Hematopoietic multipotent progenitor cell treated with erythropoietin and hydrocortisone succinate and interleukin-3 and kit ligand, for 6 days (in vitro differentiated cells): ENCODE results near the gene TRIP4.
"Not testable (repeated sequence)": the region's sequence is repeated elsewhere in the genome, so short reads cannot be mapped to it uniquely, and the experiment has no call there.

Experiments
- DNase-seq: peaks from one replicate; pipeline ENCODE4 v3.0.0-alpha.2; 2015

Gene TRIP4

DNA sequence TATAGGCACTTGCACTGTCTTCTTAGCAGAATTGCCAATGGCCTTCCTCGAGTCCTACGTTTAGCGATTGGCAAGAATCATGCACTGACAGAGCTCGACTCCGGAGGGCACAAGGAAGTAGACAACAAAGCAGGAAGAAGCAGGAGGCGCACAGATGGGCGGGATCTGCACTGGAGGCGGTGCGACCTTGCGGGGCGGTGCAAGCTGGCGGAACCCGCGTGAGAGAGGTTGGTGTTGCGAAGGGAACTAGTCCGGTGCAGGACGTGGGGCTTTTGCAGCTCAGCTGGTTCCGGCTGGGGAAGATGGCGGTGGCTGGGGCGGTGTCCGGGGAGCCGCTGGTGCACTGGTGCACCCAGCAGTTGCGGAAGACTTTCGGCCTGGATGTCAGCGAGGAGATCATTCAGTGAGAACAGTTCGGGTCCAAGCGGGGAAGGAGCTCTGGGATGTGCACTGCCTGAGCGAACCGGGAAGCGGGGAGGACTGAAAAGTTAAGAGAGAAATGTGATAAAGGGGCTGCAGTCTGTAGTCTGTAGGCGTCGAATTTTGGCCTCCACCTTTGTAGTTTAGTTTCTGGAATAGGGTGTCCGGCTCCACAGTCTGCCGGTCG, at the start of gene TRIP4:
TRIP4 (plus strand) TSS at position 275 of the 607 bp plus-strand sequence; CDS start at position 303, 28 bp downstream.
- peak; percentile 98 for DNase-seq

DNA sequence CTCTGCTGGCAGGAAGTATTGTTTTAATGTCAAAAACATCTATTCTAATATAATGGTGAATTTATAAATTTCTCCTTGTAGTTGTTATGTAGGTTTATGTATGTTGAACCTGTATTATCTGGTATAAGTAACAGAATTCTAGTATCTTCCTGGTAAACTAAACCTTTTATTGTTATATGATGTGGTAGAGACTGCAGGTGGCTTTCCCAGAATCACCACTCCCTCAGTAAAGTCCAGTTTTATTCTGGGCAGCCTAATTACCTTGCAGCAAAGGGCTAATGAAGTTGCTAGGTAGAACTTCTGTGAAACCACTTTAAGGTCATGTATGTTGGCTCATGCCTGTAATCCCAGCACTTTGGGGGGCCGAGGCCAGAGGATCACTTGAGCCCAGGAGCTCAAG, 47.3 kb upstream of the TRIP4 start:
- DNase-seq = no peak

DNA sequence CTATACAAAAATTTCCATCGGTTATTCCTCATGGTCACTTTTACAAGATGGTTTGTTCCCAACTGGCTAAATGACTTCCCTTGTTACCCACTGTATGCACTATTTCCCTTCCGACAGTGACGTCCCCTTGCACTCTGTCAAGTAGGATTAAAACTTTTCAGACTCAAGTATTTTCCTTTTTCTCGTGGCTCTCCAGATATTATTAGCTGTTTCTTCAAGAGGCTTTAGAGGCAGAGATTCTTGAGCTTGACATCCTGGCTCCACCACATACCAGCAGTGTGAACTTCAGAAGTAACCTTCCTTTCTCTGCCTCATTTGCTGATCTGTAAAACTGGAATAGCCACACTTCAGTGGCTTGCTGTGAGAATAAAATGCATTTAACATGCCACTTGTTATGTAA, 45.7 kb upstream of the TRIP4 start:
- no peak for DNase-seq

DNA sequence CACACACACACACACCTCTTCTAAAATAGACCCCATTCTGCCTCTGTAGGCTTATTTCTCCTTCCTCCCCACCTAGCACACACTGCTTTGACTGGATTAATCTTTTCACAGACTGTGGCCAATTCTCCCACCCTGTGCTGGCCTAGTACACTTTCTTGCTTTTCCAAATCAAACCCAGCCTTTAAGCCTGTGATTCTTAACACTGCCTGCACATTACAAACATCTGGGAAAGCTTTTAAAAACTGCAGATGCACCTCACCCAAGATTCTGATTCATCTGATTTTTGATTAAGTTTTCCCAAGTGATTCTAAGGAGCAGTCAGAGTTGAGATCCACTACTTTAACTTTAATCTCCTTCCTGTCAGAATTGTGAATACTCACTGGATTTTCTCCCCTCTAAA, 44.4 kb upstream of the TRIP4 start:
- no peak for DNase-seq

DNA sequence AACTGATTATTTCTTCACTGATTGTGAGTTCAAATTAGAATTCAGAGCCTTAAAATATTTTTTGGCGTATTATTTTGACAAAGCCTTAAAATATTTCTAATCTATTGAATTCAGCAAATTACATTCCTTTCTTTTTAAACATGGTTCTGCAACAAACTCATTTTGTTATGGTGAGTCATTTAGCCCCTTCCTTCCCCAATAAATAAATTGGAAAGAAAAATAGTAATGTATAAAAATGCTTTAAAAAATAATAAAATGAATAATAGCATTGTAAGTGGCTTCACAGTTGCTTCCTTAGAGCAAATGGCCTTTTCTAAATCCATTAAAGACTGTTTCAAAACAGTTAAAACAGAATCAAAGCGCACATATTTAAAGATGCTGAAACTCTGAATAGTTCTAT, 43.8 kb upstream of the TRIP4 start:
- DNase-seq = no peak

DNA sequence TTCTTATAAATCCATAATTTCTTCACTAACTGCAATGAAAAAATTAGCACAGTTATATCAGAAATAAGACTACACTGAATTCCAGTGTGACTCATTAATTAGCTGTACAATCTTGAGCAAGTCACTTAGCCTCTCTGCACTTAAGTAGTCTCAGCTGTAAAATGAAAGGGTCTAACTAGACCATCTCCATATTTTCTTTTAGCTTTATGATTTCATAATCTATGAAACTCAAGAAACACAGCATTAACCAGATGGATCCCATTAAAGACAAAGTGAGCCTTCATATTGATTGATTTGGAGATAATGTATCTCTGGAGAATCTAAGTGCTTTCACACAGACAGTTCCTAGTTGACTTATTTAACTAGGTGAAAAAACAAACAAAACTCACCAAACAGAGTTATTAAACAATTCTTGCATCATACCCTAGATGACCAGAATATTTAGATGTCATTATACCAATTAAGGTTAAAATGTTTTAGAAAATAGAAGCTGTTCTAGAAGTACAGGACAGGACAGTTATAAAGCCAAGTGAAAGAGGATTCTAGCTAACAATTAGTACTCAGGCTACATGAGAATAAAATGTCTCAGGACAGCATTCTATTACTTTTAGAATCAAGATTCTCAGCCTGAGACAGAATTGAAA, 42.9 kb upstream of the TRIP4 start:
- no peak for DNase-seq

DNA sequence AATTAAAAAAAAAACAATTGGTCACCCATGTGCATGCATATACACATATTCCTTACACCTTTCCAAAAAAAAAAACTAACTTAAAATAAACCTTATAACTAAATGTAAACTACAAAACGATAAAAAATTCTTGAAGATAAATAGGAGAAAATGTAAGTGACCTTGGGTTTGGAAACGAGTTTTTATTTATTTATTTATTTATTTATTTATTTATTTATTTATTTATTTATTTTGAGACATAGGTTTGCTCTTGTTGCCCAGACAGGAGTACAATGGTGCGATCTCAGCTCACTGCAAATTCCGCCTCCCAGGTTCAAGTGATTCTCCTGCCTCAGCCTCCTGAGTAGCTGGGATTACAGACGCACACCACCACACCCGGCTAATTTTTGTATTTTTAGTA, 41.4 kb upstream of the TRIP4 start:
- not testable (repeated sequence) for DNase-seq

DNA sequence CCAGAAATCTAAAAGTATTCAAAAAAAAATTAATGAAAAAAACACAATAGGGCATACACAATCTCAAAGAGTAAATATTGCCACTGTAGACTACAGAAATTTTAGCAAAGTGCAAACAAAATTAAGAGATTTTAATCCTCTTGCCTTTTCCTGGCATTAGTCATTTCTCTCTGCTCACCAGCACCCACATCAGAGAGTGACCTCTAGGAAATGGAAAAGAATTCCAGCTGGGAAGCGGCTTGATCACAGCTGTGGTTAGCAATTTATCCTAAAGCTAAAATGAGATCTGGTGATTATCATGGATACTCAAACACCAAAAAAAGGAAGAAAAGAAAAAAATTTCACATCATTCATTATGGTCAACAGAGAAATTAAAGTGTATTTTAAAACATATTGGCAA, 39.2 kb upstream of the TRIP4 start:
- no peak for DNase-seq

DNA sequence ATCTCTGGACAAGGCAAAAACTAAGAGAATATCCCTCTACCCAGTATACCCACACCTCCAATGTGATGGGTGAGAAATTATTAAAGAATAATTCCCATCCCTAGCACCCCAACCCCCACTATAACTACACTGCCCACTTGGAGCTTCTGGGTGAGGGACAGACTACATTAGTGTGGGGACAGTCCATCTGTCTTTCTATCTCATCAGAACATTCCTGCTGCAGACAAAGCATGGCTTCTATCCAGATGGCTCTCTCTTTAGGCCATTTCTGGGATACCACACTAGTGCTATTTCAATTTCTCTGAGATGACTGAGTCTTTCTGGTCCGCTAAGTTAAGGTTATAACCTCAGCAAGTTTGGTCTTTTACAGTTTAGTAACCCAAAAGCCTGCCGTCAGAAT, 38.3 kb upstream of the TRIP4 start:
- no peak for DNase-seq

DNA sequence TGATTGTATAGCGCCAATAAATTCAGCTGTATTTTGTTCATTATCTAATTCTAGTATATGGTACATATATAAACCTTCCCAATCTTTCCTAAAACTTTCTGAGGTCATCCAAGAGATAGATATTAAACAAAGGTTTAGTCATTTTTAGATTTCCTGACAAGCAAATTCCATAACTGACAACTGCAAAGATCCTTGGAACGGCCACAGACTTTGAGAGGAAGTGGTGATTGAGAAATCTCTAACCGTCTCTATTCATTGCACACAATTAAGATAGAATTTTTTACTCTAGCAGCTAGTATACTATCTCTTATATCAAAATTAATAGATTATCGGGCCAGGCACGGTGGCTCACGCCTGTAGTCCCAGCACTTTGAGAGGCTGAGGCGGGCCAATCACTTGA, 36.4 kb upstream of the TRIP4 start:
- no peak for DNase-seq

DNA sequence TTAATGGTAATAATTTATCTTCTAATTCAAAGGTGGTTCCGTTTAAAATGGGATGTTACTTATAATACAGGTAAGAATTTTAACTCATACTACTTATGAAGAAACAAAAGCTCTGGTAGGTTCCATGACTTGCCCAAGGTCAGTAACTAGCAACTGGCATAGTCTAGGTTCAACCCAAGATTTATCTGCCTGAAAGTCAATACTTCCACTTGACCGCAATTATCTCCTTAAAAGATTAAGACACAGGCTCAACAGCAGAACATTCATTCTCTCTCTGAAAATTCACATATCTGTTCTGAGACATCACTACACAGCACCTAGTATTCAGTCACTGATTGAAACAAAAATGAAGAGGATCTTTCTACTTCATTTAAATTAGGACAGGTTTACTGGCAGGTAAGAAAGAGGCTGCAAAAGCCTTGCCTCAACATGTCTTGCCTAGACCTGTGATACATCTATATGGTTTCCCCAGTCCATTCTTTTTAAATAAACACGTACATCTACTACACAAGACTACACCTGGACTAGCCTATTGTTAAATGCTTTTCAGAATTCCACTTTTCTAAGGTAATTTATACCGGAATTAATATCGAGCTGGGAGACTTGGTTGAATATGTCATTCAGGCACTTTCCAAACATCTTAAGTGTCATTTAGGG, 32.8 kb upstream of the TRIP4 start:
- DNase-seq = peak; percentile 53

DNA sequence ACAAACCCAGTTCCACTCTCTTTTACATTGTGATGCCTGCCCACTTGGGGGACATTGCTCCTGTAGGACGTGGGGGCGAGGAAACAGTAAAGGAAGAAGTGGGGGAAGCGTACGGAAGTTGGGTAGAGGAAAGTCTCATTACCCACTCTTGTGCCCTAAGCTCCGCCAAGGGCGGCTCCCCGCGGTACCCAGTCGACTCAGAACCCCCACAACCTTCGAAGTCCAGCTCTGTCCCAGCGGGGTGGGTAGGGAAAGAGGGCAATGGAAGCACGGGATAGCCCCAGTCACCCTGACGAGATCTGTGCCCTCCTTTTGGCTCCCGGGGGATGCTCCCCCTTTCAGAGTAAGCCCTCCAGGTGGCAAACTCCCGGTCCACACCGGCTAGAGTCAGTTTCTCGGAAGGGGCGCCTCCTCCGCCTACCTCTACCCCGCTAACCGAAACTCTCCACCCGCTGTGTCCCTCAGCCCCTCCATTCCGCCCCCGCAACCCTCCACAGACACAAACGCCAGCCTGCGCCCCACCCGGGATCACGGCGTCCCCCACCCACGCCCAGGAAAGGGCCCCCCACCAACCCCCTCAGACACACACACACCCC, 32.2 kb upstream of the TRIP4 start:
- peak; percentile 52 for DNase-seq

DNA sequence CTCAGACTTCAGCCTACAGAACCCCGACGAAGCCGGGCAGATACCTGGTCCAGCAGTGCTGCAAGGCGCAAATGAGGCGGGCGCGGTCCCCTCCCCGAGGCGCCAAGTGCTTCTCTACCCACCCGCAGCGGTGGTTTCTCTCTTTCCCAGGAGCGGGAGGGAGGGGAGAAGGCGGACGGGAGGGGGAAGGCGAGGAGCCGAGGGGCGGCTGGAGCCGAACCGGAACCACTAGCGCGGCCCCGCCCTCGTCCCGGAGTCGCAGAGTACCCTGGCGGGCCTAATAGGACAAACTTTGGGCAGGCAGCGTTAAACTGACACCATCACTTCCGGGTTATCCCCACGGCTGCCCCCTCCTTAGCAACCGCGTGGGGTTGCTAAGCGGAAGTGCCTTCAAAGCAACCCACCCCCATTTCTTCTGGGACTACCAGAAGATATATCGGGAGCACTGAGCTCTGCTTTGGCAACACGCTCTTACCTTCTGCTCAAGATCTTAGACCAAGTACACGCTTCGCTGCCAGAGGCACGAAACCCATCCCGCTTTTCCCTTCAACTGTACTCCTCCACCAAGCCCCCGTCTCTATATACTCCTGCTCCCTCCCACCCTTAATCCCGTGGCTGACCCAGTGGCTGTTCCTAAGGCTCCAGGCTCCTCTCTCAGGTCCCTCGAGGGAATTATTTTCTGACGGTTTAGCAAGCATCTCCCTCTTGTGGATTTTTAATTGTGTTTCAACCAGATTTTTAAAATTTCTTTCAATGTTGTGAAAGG, 31.5 kb upstream of the TRIP4 start, which contains the start of gene CSNK1G1:
CSNK1G1 (minus strand) TSS at position 230 of the 766 bp plus-strand sequence. CDS start 55,674 bp downstream, outside the sequence.
- peak; percentile 99 for DNase-seq

DNA sequence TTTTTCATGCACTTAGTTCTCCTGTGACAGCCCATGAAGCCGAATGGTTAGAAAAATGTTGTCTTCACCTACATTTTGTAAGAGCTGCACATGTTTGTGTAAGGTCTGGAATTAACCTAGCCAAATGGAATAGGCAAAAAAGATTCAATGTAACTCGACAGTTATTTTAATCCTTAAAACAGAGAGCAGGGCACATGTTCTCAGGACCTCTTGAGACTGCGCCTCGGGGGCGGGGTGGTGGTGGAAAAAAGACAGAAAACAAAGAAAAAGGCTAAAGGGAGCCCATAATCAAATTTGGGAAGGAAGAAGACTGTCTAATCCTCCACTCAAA, 31.0 kb upstream of the TRIP4 start:
- no peak for DNase-seq

DNA sequence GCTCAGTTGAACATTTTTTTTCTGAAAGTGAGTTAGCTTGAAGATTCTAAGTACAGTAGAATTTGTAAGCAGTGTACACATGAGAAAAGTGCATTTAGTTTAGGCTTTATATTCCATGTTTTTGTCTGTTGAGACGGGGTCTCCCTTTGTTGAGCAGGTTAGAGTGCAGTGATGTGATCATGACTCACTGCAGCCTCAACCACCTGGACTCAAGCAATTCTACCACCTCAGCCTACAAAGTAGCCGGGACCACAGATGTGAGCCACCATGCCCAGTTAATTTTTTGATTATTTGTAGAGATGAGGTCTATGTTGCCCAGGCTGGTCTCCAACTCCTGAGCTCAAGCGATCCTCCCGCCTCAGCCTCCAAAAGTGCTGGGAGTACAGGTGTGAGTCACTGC, 26.4 kb upstream of the TRIP4 start:
- DNase-seq = no peak

DNA sequence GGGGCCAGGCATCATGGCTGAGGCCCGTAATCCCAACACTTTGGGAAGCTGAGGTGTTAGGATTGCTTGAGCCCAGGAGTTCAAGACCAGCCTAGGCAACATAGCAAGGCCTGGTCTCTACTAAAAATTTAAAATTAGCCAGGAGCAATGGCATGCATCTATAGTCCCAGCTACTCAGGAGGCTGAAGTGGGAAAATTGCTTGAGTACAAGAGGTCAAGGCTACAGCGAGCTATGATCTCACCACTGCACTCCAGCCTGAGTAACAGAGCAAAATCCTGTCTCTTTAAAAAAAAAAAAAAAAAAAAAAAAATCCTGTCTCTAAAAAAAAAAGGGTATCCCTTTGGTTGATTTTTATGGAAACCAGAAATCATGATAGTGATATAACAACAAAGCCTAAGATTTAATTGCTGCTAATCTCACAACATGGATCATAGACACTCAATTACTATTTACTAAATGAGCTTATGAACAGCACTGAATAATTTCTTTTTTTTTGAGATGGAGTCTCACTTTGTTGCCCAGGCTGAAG, 18.5 kb upstream of the TRIP4 start:
- DNase-seq = no peak

DNA sequence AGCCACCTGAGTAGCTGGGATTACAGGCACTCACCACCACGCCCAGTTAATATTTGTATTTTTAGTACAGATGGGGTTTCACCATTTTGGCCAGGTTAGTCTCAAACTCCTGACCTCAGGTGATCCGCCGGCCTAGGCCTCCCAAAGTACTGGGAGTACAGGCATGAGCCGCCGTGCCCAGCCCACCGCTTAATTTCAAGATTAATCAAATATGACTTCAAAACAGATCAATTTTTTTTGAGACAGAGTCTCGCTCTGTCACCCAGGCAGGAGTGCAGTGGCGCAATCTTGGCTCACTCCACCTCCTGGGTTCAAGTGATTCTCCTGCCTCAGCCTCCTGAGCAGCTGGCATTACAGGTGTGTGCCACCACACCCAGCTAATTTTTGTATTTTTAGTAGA, 16.3 kb upstream of the TRIP4 start:
- DNase-seq = not testable (repeated sequence)

DNA sequence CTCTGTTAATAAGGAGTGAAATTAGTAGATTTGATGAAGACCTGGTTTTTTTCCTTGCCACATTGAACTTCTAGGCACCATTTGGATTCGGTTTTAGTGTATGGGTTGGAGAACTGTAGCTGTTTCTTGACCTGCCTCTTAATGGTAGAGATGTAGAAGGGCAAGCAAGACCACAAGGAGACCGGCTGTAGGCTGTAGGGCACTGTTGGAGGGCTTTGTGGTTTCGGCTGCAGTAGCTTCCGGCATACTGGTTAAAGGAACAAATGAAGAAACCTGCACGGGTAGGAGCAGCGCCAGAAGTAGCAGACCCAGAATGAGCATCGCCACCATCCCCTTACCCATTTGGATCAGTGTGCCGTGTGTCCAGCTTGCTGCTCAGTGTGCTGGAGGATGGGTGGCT, 14.3 kb upstream of the TRIP4 start:
- no peak for DNase-seq

DNA sequence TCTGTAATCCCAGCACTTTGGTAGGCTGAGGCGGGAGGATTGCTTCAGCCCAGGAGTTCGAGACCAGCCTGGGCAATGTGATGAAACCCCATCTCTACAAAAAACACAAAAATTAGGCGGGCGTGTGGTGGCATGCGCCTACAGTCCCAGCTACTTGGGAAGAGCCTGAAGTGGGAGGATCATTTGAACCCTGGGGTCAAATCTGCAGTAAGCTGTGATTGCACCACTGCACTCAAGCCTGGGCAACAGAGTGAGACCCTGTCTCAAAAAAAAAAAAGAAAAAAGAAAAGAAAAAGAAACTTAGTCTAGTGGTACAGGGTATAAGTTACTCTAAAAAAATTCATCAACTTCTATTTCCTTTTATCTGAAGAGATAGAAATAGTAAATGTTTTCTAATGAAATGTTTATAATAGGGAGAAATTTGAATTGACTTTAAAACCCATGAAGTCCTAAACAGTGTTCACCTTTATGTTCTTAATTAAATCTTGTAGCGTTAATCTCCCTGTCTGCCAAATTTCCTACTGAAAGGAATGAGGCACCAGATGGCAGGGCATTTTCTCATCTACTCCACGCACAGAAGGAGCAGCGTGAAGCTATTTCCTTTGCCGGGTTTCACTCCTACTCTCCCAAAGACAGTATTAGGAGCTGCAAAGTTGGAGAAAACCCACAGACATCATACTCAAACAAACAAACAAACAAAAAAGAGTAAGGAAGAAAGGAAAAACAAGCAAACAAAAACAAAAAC, 8.2 kb upstream of the TRIP4 start:
- DNase-seq = no peak

DNA sequence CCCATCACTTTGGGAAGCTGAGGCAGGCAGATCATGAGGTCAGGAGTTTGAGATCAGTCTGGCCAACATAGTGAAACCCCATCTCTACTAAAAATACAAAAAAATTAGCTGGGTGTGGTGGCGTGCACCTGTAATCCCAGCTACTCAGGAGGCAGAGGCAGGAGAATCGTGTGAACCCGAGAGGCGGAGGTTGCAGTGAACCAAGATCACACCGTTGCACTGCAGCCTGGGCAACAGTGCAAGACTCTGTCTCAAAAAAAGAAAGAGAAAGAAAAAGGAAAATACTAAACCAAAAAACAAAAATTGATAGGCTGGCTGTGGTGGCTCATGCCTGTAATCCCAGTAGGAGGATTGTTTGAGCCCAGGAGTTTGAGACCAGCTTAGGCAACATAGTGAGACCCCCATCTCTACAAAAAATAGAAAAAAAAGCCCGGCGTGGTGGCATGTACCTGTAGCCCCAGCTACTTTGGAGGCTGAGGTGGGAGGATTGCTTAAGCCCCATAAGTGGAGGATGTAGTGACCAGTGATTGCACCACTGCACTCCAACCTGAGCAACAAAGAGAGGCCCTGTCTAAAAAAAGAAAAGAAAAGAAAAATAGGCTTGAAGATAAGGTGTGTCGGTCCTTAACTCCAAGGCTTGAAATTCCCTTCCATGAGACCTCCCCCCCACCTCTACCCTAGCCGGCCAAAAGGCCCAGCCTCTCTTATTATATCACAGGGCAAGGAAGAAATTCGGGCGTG, 7.3 kb upstream of the TRIP4 start:
- DNase-seq = peak; percentile 27

DNA sequence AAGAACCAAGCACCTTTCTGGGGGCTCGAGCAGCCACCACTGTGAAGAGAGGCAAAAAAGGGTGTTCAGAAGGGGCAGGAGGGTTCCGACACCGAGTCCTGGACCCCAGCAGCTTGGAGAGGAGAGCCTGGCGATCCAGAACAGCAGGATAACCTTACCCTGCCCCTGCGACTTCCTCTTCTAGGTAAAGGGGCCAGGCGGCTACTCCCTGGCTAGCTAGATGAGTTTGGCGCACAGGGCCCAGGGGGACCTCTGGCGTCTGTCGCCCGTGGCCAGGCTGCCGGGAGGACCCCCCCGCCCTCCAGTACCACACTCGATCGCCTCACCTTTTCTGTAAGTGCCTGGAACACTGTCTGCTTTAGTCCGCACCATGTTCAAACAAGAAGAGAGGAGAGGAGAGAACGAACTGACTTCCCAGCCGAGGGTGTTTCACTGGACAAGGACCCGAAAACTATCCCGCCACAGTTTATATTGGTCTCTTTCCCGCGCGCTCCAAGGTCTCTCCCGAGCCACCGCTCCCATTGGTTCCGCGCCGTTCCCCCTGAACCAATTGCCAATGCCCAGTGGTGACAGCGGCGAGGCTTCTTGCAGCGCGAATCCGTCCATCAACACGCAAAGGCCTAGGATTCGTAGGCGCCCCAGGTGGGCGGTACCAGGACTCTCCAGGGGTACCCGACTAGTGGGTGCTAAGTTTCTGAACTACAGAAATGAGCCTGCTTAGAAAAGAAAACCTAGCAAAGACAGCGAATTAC, 6.5 kb upstream of the TRIP4 start, which contains the start of gene PCLAF:
PCLAF (minus strand) TSS at position 442 of the 752 bp plus-strand sequence; CDS start at position 372, 70 bp downstream.
- peak; percentile 99 for DNase-seq
